Measurements from ENCODE around the gene NEK10.
"Not testable (repeated sequence)": the region's sequence is repeated elsewhere in the genome, so short reads cannot be mapped to it uniquely, and the experiment has no call there.

The NEK10 gene

GRCh38 chr3:27312044-27312668 is 57.0 kb downstream of the NEK10 start:
- peaks cover 10% of the 10 kb centered on the region for H3K27me3 Mint-ChIP-seq (ENCODE audit: low read depth)
- H3K9me3 Mint-ChIP-seq = no peaks in the 10 kb centered on the region
- H3K36me3 Mint-ChIP-seq (ENCODE audit: low read depth) = no peaks in the 10 kb centered on the region
- H3K4me3 Mint-ChIP-seq = no peak overlapping the region
- no peak overlapping the region for H3K27ac Mint-ChIP-seq
- H3K4me1 Mint-ChIP-seq (ENCODE audit: low read depth) = no peaks in the 10 kb centered on the region

- H3K27me3 Mint-ChIP-seq (ENCODE audit: low read depth) = peaks cover 10% of the 10 kb centered on the region
- H3K9me3 Mint-ChIP-seq = no peaks in the 10 kb centered on the region
- H3K4me1 Mint-ChIP-seq (ENCODE audit: low read depth) = no peaks in the 10 kb centered on the region
Observed at GRCh38 chr3:27311400-27311799, 57.8 kb downstream of the NEK10 start.

GRCh38 chr3:27310688-27311087 is 58.5 kb downstream of the NEK10 start:
- H3K27ac Mint-ChIP-seq = no peak overlapping the region
- H3K27me3 Mint-ChIP-seq (ENCODE audit: low read depth) = peaks cover 10% of the 10 kb centered on the region
- no peaks in the 10 kb centered on the region for H3K9me3 Mint-ChIP-seq
- no peak overlapping the region for H3K4me3 Mint-ChIP-seq
- no peaks in the 10 kb centered on the region for H3K4me1 Mint-ChIP-seq (ENCODE audit: low read depth)
- no peaks in the 10 kb centered on the region for H3K36me3 Mint-ChIP-seq (ENCODE audit: low read depth)

More at GRCh38 chr3:27311400-27311799, 57.8 kb downstream of the NEK10 start:
- Mint-ChIP-seq H3K27ac (no peak overlapping the region), H3K4me3 (no peak overlapping the region), H3K36me3 (ENCODE audit: low read depth) (no peaks in the 10 kb centered on the region)

- Mint-ChIP-seq H3K27ac (no peak overlapping the region), H3K36me3 (ENCODE audit: low read depth) (no peaks in the 10 kb centered on the region), H3K4me3 (no peak overlapping the region), H3K27me3 (ENCODE audit: low read depth) (peaks cover 10% of the 10 kb centered on the region), H3K4me1 (ENCODE audit: low read depth) (no peaks in the 10 kb centered on the region), H3K9me3 (no peaks in the 10 kb centered on the region)
Observed at GRCh38 chr3:27307566-27307965, 61.6 kb downstream of the NEK10 start.

- Mint-ChIP-seq H3K36me3 (ENCODE audit: low read depth) (no peaks in the 10 kb centered on the region), H3K4me3 (no peak overlapping the region), H3K4me1 (ENCODE audit: low read depth) (no peaks in the 10 kb centered on the region), H3K9me3 (peaks cover 11% of the 10 kb centered on the region), H3K27ac (no peak overlapping the region), H3K27me3 (ENCODE audit: low read depth) (peaks cover 2% of the 10 kb centered on the region)
Observed at GRCh38 chr3:27302891-27303290, 66.3 kb downstream of the NEK10 start.

- H3K4me3 Mint-ChIP-seq; H3K27me3 Mint-ChIP-seq (ENCODE audit: low read depth); H3K36me3 Mint-ChIP-seq (ENCODE audit: low read depth); H3K27ac Mint-ChIP-seq; H3K4me1 Mint-ChIP-seq (ENCODE audit: low read depth): not testable (repeated sequence)
- H3K9me3 Mint-ChIP-seq = peaks cover 11% of the 10 kb centered on the region
Observed at GRCh38 chr3:27298981-27299380, 70.2 kb downstream of the NEK10 start.

- Mint-ChIP-seq H3K27me3 (ENCODE audit: low read depth) (no peaks in the 10 kb centered on the region), H3K4me1 (ENCODE audit: low read depth) (no peaks in the 10 kb centered on the region), H3K9me3 (peaks cover 7% of the 10 kb centered on the region), H3K4me3 (no peak overlapping the region), H3K36me3 (ENCODE audit: low read depth) (no peaks in the 10 kb centered on the region), H3K27ac (no peak overlapping the region)
Observed at GRCh38 chr3:27293939-27294338, 75.2 kb downstream of the NEK10 start.

- Mint-ChIP-seq H3K27ac (no peak overlapping the region), H3K4me1 (ENCODE audit: low read depth) (no peaks in the 10 kb centered on the region), H3K4me3 (no peak overlapping the region), H3K27me3 (ENCODE audit: low read depth) (no peaks in the 10 kb centered on the region), H3K9me3 (no peaks in the 10 kb centered on the region), H3K36me3 (ENCODE audit: low read depth) (no peaks in the 10 kb centered on the region)
Observed at GRCh38 chr3:27290760-27291159, 78.4 kb downstream of the NEK10 start.

- H3K9me3 Mint-ChIP-seq = no peaks in the 10 kb centered on the region
- H3K27me3 Mint-ChIP-seq (ENCODE audit: low read depth) = no peaks in the 10 kb centered on the region
- H3K4me3 Mint-ChIP-seq = no peak overlapping the region
- H3K36me3 Mint-ChIP-seq (ENCODE audit: low read depth) = no peaks in the 10 kb centered on the region
- H3K27ac Mint-ChIP-seq = no peak overlapping the region
- no peaks in the 10 kb centered on the region for H3K4me1 Mint-ChIP-seq (ENCODE audit: low read depth)
Observed at GRCh38 chr3:27289769-27290413, 79.3 kb downstream of the NEK10 start.

GRCh38 chr3:27287052-27287451 is 82.1 kb downstream of the NEK10 start:
- Mint-ChIP-seq H3K27me3 (ENCODE audit: low read depth) (no peaks in the 10 kb centered on the region), H3K27ac (no peak overlapping the region), H3K9me3 (no peaks in the 10 kb centered on the region), H3K4me1 (ENCODE audit: low read depth) (no peaks in the 10 kb centered on the region), H3K36me3 (ENCODE audit: low read depth) (no peaks in the 10 kb centered on the region), H3K4me3 (no peak overlapping the region)

GRCh38 chr3:27286467-27286866 is 82.7 kb downstream of the NEK10 start:
- H3K4me1 Mint-ChIP-seq (ENCODE audit: low read depth); H3K36me3 Mint-ChIP-seq (ENCODE audit: low read depth); H3K27me3 Mint-ChIP-seq (ENCODE audit: low read depth); H3K27ac Mint-ChIP-seq; H3K9me3 Mint-ChIP-seq; H3K4me3 Mint-ChIP-seq: not testable (repeated sequence)

GRCh38 chr3:27285668-27286067 is 83.5 kb downstream of the NEK10 start:
- H3K4me3 Mint-ChIP-seq = no peak overlapping the region
- H3K4me1 Mint-ChIP-seq (ENCODE audit: low read depth) = no peaks in the 10 kb centered on the region
- H3K9me3 Mint-ChIP-seq = no peaks in the 10 kb centered on the region
- no peaks in the 10 kb centered on the region for H3K27me3 Mint-ChIP-seq (ENCODE audit: low read depth)
- H3K36me3 Mint-ChIP-seq (ENCODE audit: low read depth) = no peaks in the 10 kb centered on the region
- H3K27ac Mint-ChIP-seq = no peak overlapping the region

GRCh38 chr3:27281671-27282150 is 87.5 kb downstream of the NEK10 start:
- Mint-ChIP-seq H3K4me1 (ENCODE audit: low read depth) (no peaks in the 10 kb centered on the region), H3K36me3 (ENCODE audit: low read depth) (no peaks in the 10 kb centered on the region), H3K27me3 (ENCODE audit: low read depth) (no peaks in the 10 kb centered on the region), H3K4me3 (no peak overlapping the region), H3K9me3 (no peaks in the 10 kb centered on the region), H3K27ac (no peak overlapping the region)

- Mint-ChIP-seq H3K4me3 (no peak overlapping the region), H3K9me3 (no peaks in the 10 kb centered on the region), H3K4me1 (ENCODE audit: low read depth) (no peaks in the 10 kb centered on the region), H3K27me3 (ENCODE audit: low read depth) (no peaks in the 10 kb centered on the region), H3K27ac (no peak overlapping the region), H3K36me3 (ENCODE audit: low read depth) (no peaks in the 10 kb centered on the region)
Observed at GRCh38 chr3:27279123-27279522, 90.1 kb downstream of the NEK10 start.

GRCh38 chr3:27278383-27279055 is 90.7 kb downstream of the NEK10 start:
- Mint-ChIP-seq H3K4me3 (no peak overlapping the region), H3K36me3 (ENCODE audit: low read depth) (no peaks in the 10 kb centered on the region)

More at GRCh38 chr3:27278383-27279055, 90.7 kb downstream of the NEK10 start:
- no peaks in the 10 kb centered on the region for H3K4me1 Mint-ChIP-seq (ENCODE audit: low read depth)
- no peaks in the 10 kb centered on the region for H3K27me3 Mint-ChIP-seq (ENCODE audit: low read depth)
- no peaks in the 10 kb centered on the region for H3K9me3 Mint-ChIP-seq
- no peak overlapping the region for H3K27ac Mint-ChIP-seq

Data from T-helper 1 cell treated with Interleukin-12 subunit alpha and Interleukin-12 subunit beta and Interleukin-4 antibody, amounts not matched to agents 30 μg/mL and 1 μg/mL, for 36 hours (primary cell).